ENCODE data around the gene SLC6A12.

- TF ChIP-seq, protein P1, sequence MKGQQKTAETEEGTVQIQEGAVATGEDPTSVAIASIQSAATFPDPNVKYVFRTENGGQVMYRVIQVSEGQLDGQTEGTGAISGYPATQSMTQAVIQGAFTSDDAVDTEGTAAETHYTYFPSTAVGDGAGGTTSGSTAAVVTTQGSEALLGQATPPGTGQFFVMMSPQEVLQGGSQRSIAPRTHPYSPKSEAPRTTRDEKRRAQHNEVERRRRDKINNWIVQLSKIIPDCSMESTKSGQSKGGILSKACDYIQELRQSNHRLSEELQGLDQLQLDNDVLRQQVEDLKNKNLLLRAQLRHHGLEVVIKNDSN (IDR thresholded peaks at IDR 0.05; ENCODE audit: borderline replicate concordance, low read depth): no peak
- TF ChIP-seq, protein P2, sequence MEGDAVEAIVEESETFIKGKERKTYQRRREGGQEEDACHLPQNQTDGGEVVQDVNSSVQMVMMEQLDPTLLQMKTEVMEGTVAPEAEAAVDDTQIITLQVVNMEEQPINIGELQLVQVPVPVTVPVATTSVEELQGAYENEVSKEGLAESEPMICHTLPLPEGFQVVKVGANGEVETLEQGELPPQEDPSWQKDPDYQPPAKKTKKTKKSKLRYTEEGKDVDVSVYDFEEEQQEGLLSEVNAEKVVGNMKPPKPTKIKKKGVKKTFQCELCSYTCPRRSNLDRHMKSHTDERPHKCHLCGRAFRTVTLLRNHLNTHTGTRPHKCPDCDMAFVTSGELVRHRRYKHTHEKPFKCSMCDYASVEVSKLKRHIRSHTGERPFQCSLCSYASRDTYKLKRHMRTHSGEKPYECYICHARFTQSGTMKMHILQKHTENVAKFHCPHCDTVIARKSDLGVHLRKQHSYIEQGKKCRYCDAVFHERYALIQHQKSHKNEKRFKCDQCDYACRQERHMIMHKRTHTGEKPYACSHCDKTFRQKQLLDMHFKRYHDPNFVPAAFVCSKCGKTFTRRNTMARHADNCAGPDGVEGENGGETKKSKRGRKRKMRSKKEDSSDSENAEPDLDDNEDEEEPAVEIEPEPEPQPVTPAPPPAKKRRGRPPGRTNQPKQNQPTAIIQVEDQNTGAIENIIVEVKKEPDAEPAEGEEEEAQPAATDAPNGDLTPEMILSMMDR (IDR thresholded peaks at IDR 0.05): no peak
- TF ChIP-seq POLR2AphosphoS5 (IDR thresholded peaks at IDR 0.05; ENCODE audit: low read depth, low read length) (no peak), TCF12 (IDR thresholded peaks at IDR 0.05) (no peak)
Measured at GRCh38 chr12:202081-202731, 11.8 kb downstream of the SLC6A12 start.
